Esophagus mucosa (tissue), 1 donor: ENCODE measurements around the gene RPP30. TPM values are rescaled to one million over a fixed set of nuclear protein-coding genes. Genes with fewer than 3 reads are reported as not detected.
A peak's percentile ranks its signal among the peaks of the same experiment; 100 is the strongest.
"Not testable (repeated sequence)": the region's sequence is repeated elsewhere in the genome, so short reads cannot be mapped to it uniquely, and the experiment has no call there.

ENCODE experiments used
- ATAC-seq: fragments of 200-7000 bp; cut with Tn5 transposase; one replicate; pipeline ENCODE4 v1.9.1; 2020
- total RNA-seq: library from RNA; stranded (reverse); gene quantifications from one replicate; pipeline ENCODE4 v1.2.4, GENCODE V29; 2023
- donor health status: DM: yes; HTN: yes; CAD: no.

Gene RPP30
- total RNA-seq, 1 donor from 2014 or later: 27.5 TPM

DNA sequence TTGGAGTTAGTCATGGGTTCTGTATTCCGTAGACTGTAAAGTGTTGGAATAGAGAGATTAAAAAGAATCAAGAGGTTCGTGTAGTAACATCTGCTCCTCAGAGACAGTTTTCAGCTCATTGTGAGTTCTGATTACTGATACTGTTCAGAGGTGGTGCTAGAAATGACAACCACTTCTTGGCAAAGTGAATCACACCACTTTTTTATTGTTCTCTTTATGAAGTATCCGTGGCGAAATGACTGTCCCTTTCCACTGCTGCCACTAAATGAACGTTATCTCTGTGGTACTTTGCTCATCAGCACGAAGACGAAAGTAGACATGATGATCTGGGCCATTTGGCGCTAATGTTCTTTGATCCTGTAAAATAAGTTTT, 860 bp downstream of the RPP30 start:
- ATAC-seq: no peak

- ATAC-seq: no peak
Observed at GRCh38 chr10:90879062-90879461, 7.3 kb downstream of the RPP30 start.

GRCh38 chr10:90880059-90880719, 8.4 kb downstream of the RPP30 start:
- not testable (repeated sequence) for ATAC-seq

DNA sequence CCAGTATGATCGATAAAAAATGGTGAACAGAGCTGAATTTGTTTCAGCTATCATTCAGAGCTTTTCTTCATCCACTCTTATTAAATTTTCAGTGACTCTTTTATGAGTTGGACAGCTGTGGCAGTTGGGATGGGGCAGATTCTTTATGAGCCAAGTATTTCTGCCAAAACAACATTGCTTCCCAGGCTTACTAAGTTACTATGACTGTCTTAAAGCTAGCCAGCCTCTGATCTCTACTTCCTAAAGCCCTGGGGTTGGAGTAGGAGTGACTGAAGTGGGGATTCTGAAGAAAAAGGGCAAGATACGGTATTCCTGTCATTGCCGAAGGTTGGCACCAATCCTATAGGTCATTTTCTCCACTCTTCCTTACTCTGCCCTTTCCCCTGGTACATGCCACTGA, 12.7 kb downstream of the RPP30 start:
- no peak for ATAC-seq

DNA sequence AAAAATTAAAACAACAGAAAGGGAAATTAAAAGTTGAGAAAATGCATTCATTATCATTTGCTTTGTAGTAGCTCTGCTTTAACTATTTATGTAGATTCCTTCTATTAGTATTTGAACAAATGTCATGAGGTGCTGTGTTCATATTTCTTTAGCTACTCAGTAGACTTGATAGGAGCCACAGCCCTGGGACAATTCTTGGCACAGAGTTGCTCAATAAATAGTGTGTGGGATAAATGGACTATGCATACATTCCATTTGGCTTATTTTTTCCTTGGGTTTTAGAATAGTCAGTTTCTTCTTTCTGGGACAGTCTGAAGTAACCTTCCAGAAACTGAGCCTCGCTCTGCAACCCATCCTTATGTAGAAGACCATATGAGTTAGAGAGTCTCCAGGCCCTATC, 13.4 kb downstream of the RPP30 start:
- ATAC-seq: no peak

DNA sequence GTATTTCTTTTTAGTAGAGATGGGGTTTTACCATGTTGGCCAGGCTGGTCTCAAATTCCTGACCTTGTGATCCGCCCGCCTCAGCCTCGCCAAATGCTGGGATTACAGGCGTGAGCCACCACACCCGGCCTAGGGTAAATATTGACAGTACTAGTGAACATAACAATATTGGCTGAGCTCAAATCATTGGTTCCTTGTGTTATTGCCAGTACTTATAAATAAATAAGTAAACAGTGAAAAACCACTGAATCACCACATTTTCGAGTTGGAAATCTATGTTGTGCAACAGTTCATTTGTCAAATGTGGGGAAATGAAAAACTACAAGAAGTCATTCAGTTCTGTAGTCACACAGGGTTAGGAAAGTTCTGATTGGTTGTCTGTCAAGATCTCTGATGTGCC, 15.8 kb downstream of the RPP30 start:
- no peak for ATAC-seq

GRCh38 chr10:90888387-90888786, 16.6 kb downstream of the RPP30 start:
- no peak for ATAC-seq

- ATAC-seq: no peak
Observed at GRCh38 chr10:90889636-90890035, 17.9 kb downstream of the RPP30 start.

GRCh38 chr10:90890347-90890746, 18.6 kb downstream of the RPP30 start:
- no peak for ATAC-seq

GRCh38 chr10:90893190-90893589, 21.4 kb downstream of the RPP30 start:
- ATAC-seq: no peak

DNA sequence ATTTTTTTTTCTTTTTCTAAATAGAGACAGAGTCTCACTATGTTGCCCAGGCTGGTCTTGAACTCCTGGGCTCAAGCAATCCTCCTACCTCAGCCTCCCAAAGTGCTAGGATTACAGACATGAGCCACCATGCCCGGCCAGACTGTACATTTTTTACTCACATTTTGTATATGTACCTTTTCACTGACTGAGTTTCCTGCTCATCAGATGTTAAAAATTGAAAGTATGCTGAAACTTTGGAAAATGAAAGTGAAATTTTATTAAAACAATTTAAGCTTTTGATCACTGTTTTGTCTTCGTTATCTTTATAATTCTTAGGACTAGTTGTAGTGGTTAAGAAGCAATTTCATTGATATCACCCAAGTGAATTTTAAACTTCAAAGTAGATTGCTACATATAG, 25.1 kb downstream of the RPP30 start:
- not testable (repeated sequence) for ATAC-seq

DNA sequence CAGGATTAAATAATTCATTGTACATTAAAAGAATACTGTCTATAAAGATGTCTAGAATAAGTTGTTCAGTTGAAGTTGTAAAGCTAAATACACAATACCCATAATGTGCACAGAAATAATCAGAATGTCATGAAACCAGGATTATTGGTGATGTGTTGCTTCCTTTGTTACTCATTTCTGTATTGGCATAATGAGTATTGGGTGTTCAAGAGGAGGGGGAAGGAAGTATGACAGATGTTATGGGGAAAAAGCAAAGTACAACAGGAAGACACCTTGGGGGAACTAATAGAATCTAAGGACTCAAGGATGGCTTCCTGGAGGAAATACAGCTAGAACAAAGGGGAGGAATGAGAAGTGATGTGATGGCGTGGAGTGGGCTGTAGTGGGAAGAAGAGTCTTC, 34.2 kb downstream of the RPP30 start:
- ATAC-seq: no peak

DNA sequence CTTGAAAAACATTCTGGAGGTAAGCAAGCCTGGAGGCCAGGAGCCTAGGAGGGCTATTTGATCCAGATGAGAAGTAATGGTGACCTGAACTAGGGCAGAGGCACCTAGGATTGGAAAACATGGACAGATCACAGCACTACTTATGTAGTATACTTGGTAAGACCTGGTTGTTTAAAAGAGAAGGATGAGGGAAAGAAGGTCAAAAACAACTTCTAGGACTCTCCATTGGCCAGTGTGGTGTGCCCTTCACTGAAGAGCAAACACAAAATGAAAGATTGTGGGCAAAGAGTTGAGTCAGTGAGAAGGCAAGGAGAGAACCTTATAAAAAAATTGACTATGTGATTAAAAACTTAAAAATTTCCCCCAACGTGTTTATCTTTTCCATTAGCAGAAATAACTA, 34.8 kb downstream of the RPP30 start:
- no peak for ATAC-seq

GRCh38 chr10:90911133-90912051, 39.6 kb downstream of the RPP30 start:
- peak; percentile 83 for ATAC-seq

- peak; percentile 55 for ATAC-seq
Observed at GRCh38 chr10:90912174-90912573, 40.4 kb downstream of the RPP30 start.

GRCh38 chr10:90912854-90913479, 41.2 kb downstream of the RPP30 start:
- ATAC-seq: no peak

GRCh38 chr10:90913774-90914420, 42.1 kb downstream of the RPP30 start:
- no peak for ATAC-seq

- ATAC-seq: no peak
Observed at GRCh38 chr10:90914992-90915765, 43.4 kb downstream of the RPP30 start.

DNA sequence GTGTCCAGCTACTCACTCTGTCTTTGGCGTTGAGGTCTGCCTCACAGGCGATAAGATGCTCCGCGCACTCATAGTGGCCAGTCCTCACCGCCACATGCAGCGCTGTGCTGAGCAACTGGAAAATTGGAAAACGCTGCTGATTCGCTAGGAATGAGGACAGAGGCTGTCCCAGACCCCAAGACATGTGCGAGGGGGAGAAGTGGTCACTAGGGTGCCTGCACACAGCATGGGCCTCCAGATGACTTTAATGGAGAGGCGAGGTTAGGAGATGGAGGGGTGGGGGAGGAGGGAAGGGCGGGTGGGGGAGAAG, 43.9 kb downstream of the RPP30 start:
- no peak for ATAC-seq

DNA sequence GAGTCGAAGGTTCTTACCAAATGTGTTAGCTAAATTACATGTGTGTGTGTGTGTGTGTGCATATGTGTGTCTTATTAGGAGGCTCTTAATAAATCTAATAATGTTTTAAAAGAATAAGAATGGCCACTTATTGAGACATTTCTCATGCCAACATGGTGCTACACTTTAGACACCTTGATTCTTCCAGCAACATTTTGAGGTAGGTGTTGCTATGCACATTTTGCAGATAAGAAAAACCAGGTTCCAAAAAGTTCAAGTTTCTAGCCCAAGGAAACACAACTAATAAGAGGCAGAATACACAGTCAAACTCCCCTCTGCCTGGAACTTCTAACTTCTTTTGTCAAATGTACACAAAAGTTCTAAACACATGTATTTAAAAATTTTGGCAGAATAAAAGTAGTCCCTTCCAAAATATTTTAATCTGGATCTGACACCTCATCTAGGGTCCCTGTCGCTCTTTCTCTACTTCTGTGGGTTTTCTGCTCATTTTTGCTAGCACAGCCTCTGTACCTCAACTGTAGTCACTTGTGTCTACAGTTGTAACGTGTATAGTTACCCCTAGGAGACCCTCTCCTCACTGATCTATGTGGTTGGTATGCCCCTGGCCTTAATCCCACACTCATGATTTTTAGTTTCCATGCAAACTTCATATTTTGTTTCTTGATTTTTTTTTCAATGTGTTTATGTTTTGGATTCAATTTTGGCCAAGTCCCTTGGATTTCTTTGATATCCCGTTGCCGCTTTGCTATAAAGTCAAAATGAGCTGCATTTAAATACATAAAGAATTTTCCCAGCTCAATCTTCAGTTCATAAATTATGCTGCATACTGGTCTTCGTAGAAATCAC, 44.8 kb downstream of the RPP30 start:
- no peak for ATAC-seq

- no peak for ATAC-seq
Observed at GRCh38 chr10:90917238-90917967, 45.6 kb downstream of the RPP30 start.
